Thyroid gland (tissue), 4 donors: ENCODE results near the gene ZBTB17.

Experiments
- POLR2A ChIP-seq, 2 donors: fragments of 450-650 bp; IDR thresholded peaks; one replicate each; pipeline ENCODE4 v1.6.1; 2017; ENCODE audit warnings: antibody characterized with exemption in 2 of 2, mild to moderate bottlenecking in 2 of 2, moderate library complexity in 1 of 2
- TF ChIP-seq, protein P1 (sequence below), 6 experiments: fragments of 200-600 bp in 3 of 6; fragments of 450-650 bp in 3 of 6; sonication (generic) in 3 of 6; IDR thresholded peaks; one replicate each; pipeline ENCODE4 v1.5.1; 2016 to 2019; ENCODE audit warnings: antibody characterized with exemption in 6 of 6, mild to moderate bottlenecking in 2 of 6, inconsistent platforms in 1 of 6, moderate library complexity in 1 of 6

- TF ChIP-seq, protein P1, sequence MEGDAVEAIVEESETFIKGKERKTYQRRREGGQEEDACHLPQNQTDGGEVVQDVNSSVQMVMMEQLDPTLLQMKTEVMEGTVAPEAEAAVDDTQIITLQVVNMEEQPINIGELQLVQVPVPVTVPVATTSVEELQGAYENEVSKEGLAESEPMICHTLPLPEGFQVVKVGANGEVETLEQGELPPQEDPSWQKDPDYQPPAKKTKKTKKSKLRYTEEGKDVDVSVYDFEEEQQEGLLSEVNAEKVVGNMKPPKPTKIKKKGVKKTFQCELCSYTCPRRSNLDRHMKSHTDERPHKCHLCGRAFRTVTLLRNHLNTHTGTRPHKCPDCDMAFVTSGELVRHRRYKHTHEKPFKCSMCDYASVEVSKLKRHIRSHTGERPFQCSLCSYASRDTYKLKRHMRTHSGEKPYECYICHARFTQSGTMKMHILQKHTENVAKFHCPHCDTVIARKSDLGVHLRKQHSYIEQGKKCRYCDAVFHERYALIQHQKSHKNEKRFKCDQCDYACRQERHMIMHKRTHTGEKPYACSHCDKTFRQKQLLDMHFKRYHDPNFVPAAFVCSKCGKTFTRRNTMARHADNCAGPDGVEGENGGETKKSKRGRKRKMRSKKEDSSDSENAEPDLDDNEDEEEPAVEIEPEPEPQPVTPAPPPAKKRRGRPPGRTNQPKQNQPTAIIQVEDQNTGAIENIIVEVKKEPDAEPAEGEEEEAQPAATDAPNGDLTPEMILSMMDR (IDR thresholded peaks at IDR 0.05) = no peak
- TF ChIP-seq POLR2A (IDR thresholded peaks at IDR 0.05) = no peak
Measured at GRCh38 chr1:15966081-15966955, 9.6 kb downstream of the ZBTB17 start.
